ENCODE data around the gene CATSPERD. TPM values are rescaled to one million over a fixed set of nuclear protein-coding genes. Genes with fewer than 3 reads are reported as not detected.
"Not testable (repeated sequence)": the region's sequence is repeated elsewhere in the genome, so short reads cannot be mapped to it uniquely, and the experiment has no call there.

Gene CATSPERD
- total RNA-seq, 1 donor from 2014 or later: not detected

- DNase-seq: no peak
Measured at GRCh38 chr19:5738423-5738822, 18.0 kb downstream of the CATSPERD start.

GRCh38 chr19:5742051-5742450 lies 21.6 kb downstream of the CATSPERD start:
- DNase-seq: no peak

GRCh38 chr19:5743630-5744029 lies 23.2 kb downstream of the CATSPERD start:
- no peak for DNase-seq

GRCh38 chr19:5744999-5745398 lies 24.6 kb downstream of the CATSPERD start:
- DNase-seq: not testable (repeated sequence)

GRCh38 chr19:5748920-5749319 lies 28.5 kb downstream of the CATSPERD start:
- DNase-seq: peak; percentile 34

GRCh38 chr19:5749505-5749904 lies 29.1 kb downstream of the CATSPERD start:
- no peak for DNase-seq

- DNase-seq: no peak
Measured at GRCh38 chr19:5751709-5752108, 31.3 kb downstream of the CATSPERD start.

- no peak for DNase-seq
Measured at GRCh38 chr19:5753743-5754142, 33.3 kb downstream of the CATSPERD start.

- DNase-seq: no peak
Measured at GRCh38 chr19:5762608-5763217, 42.3 kb downstream of the CATSPERD start.

- DNase-seq: no peak
Measured at GRCh38 chr19:5765220-5765619, 44.8 kb downstream of the CATSPERD start.

GRCh38 chr19:5767949-5768348 lies 47.5 kb downstream of the CATSPERD start:
- no peak for DNase-seq

GRCh38 chr19:5772416-5772815 lies 52.0 kb downstream of the CATSPERD start:
- no peak for DNase-seq

GRCh38 chr19:5773276-5773675 lies 52.8 kb downstream of the CATSPERD start:
- no peak for DNase-seq

GRCh38 chr19:5774921-5775320 lies 54.5 kb downstream of the CATSPERD start:
- no peak for DNase-seq

GRCh38 chr19:5775668-5776309 lies 55.4 kb downstream of the CATSPERD start:
- DNase-seq: no peak

- no peak for DNase-seq
Measured at GRCh38 chr19:5778402-5778801, 58.0 kb downstream of the CATSPERD start.

- not testable (repeated sequence) for DNase-seq
Measured at GRCh38 chr19:5780916-5781315, 60.5 kb downstream of the CATSPERD start.

GRCh38 chr19:5782322-5782721 lies 61.9 kb downstream of the CATSPERD start:
- no peak for DNase-seq

- DNase-seq: no peak
Measured at GRCh38 chr19:5782945-5783919, 62.8 kb downstream of the CATSPERD start.

- no peak for DNase-seq
Measured at GRCh38 chr19:5784581-5785147, 64.2 kb downstream of the CATSPERD start, which contains the start of gene PRR22. PRR22 (minus strand) TSS chr19:5784746; CDS start chr19:5784660, 86 bp downstream.

GRCh38 chr19:5785423-5785822 lies 65.0 kb downstream of the CATSPERD start:
- no peak for DNase-seq

- no peak for DNase-seq
Measured at GRCh38 chr19:5786593-5787408, 66.4 kb downstream of the CATSPERD start.

Measured in dermis blood vessel endothelial cell (primary cell).